Thoracic aorta (tissue), 2 donors: Measurements from ENCODE around the gene MEIOB. TPM values are rescaled to one million over a fixed set of nuclear protein-coding genes. Genes with fewer than 3 reads are reported as not detected.

Experiments used
- ATAC-seq: fragments of 150-250 bp; one replicate; pipeline ENCODE4 v1.8.0; 2017; ENCODE audit warnings: low read depth; ENCODE audit not compliant: insufficient number of reproducible peaks, low FRiP score
- DNase-seq: peaks from one replicate; pipeline ENCODE4 v3.0.0-alpha.2; 2020; ENCODE audit warnings: low spot score
- H3K27ac ChIP-seq, 2 donors: fragments of 200-600 bp; sonication (generic); 1 replicate in 1 of 2; 2 replicates in 1 of 2; pipeline ENCODE4 v1.5.1; 2016; ENCODE audit warnings: mild to moderate bottlenecking in 2 of 2, moderate library complexity in 2 of 2
- H3K27me3 ChIP-seq: fragments of 200-600 bp; sonication (generic); replicated peaks from 2 replicates; pipeline ENCODE4 v1.6.0; 2016; ENCODE audit warnings: mild to moderate bottlenecking; ENCODE audit not compliant: insufficient read depth
- H3K36me3 ChIP-seq: fragments of 200-600 bp; sonication (generic); one replicate; pipeline ENCODE4 v1.5.1; 2016
- H3K4me1 ChIP-seq, 2 donors: fragments of 200-600 bp; sonication (generic); 1 replicate in 1 of 2; 2 replicates in 1 of 2; pipeline versions ENCODE4 v1.5.1 to v1.6.0; 2016; ENCODE audit warnings: low read depth in 2 of 2, mild to moderate bottlenecking in 1 of 2; ENCODE audit not compliant: control insufficient read depth in 1 of 2
- H3K4me3 ChIP-seq: fragments of 200-600 bp; sonication (generic); 2 replicates; pipeline ENCODE4 v1.5.1; 2016; ENCODE audit warnings: mild to moderate bottlenecking
- H3K9me3 ChIP-seq: fragments of 200-600 bp; sonication (generic); 2 replicates; pipeline ENCODE4 v1.5.1; 2016
- total RNA-seq, 2 donors: library from RNA; depleted of rRNA; stranded (reverse); fragments of >200 nt; gene quantifications; one replicate each; pipeline versions ENCODE4 v1.1.0 to v1.2.3, GENCODE V29; 2016
- TF ChIP-seq, protein P1 (sequence below): fragments of 200-600 bp; sonication (generic); IDR thresholded peaks from one replicate; pipeline ENCODE4 v1.5.1; 2019; ENCODE audit warnings: antibody characterized with exemption

The MEIOB gene
- total RNA-seq, 2 donors from 2014 or later: not detected

DNA sequence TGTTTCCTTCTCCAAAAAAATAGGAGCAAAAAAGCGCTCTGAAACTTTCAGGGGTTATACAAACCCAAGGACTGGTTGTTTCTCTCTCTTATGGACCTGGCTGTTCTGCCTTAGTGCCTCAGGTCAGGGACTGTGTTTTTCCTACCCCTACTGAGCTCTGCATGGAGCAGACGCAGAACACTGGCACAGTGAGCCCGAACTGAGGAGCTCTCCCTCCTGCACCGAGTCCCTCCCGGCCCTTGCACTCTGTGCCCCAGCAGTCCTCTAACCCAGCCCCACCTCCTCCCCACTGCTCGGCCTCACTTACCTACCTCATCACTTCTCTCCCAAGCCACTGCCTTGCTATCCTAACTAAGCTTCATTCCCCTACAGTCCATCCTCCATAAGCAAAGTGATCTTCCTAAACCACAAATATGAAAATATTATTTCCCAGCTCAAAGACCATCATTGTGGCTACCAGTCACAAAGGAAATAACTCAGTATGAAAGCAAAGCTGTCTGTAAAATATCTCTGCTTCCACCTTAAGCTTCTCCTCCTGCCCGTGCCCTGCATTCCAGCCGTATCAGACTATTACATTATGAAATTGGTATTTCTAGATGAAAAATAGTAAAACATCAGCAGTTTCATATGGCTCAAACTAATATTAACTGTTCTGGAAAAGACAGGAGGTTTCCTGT lies 13.6 kb downstream of the MEIOB start:
- DNase-seq (no peak), ATAC-seq (no peak)
- Histone ChIP-seq H3K4me1 (no peaks in the 10 kb centered on the region), H3K27me3 (no peaks in the 10 kb centered on the region), H3K4me3 (no peak overlapping the region), H3K9me3 (no peaks in the 10 kb centered on the region), H3K36me3 (no peaks in the 10 kb centered on the region), H3K27ac (no peak overlapping the region)
- TF ChIP-seq, protein P1, sequence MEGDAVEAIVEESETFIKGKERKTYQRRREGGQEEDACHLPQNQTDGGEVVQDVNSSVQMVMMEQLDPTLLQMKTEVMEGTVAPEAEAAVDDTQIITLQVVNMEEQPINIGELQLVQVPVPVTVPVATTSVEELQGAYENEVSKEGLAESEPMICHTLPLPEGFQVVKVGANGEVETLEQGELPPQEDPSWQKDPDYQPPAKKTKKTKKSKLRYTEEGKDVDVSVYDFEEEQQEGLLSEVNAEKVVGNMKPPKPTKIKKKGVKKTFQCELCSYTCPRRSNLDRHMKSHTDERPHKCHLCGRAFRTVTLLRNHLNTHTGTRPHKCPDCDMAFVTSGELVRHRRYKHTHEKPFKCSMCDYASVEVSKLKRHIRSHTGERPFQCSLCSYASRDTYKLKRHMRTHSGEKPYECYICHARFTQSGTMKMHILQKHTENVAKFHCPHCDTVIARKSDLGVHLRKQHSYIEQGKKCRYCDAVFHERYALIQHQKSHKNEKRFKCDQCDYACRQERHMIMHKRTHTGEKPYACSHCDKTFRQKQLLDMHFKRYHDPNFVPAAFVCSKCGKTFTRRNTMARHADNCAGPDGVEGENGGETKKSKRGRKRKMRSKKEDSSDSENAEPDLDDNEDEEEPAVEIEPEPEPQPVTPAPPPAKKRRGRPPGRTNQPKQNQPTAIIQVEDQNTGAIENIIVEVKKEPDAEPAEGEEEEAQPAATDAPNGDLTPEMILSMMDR: no peak

DNA sequence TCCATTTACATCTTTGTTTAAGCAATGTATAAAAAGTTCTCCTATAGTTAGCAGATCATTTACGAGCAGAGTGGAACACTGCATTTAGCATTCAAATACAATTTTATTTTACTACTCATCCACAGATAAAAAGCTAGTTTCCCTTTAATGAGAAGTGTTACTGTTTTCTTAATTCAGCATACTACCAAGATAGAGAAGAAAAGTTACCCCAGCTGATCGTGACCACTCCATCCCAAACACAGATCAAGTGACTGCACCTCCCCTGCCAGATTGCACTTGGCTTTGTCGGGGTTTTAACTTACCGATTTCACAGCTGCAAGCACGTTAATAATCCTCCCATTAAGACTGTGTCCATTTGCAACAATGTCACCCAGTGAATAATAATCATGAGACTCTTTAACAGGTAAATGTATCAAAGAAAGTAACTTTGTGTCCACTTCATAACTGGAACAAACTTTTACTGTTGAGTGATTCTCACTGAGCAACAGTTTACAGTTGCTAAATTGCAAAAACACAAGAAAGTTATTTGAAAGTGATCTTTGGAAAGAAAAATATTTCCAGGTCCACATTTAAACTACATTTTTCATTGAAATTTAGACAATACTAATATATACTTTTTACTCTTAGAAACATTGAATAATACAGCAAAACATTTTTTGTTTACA lies 14.4 kb downstream of the MEIOB start:
- no peak overlapping the region for H3K4me3 ChIP-seq
- DNase-seq: no peak
- no peaks in the 10 kb centered on the region for H3K4me1 ChIP-seq
- TF ChIP-seq, protein P1: no peak
- no peaks in the 10 kb centered on the region for H3K27me3 ChIP-seq
- no peak overlapping the region for H3K27ac ChIP-seq
- H3K36me3 ChIP-seq: no peaks in the 10 kb centered on the region
- no peaks in the 10 kb centered on the region for H3K9me3 ChIP-seq
- no peak for ATAC-seq

DNA sequence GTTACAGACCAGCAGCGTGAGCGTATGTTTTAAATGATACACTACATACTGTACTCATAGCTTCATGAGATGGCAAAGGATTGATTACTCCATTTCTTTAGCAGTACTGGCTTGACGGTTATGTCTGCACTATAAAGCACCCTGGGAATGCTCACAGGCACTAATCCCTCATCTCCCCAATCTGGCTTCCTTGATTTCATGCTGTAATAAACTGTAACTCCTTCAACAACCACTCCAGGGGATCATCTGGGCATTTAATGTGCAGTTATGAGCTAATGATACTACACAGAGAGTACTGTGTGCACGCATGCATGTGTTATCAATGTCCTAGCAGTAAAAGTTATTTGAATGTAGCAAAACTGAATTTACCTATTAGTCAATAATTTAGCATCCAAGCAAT lies 20.2 kb downstream of the MEIOB start:
- H3K27me3 ChIP-seq: no peaks in the 10 kb centered on the region
- no peaks in the 10 kb centered on the region for H3K36me3 ChIP-seq
- H3K9me3 ChIP-seq: no peaks in the 10 kb centered on the region
- TF ChIP-seq, protein P1: no peak
- no peak overlapping the region for H3K27ac ChIP-seq
- H3K4me3 ChIP-seq: no peak overlapping the region
- no peak for DNase-seq
- no peaks in the 10 kb centered on the region for H3K4me1 ChIP-seq
- ATAC-seq: no peak

DNA sequence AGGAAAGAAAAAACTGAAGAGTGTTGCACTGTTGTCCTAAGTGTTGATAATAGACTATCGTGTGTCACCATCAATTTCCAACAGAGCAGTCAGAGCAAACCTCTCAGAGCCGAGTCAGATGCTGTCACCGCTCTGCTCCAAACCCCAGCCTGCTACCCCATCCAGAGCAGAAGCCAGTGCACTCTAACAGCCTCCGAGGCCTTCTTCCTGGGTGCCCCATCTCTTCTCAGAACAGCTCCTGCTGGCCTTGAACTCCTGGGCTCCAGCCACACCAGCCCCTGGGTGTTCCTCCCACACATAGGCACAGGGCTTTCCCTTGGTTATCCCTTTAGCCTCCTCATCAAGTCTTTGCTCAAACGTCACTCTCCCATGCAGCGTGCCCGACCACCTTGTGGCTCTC lies 21.0 kb downstream of the MEIOB start:
- DNase-seq: no peak

DNA sequence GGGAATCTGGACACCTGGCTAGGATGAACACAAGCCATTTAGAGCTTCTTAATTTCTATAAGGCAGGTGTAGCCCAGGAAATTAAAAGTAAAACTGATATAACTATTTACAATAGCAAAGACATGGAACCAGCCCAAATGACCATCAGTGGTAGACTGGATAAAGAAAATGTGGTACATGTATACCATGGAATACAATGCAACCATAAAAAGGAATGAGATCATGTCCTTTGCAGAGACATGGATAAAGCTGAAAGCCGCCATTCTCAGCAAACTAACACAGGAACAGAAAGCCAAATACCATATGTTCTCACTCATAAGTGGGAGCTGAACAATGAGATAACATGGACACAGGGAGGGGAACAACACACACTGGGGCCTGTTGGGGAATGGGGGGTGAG lies 25.5 kb downstream of the MEIOB start:
- Histone ChIP-seq H3K4me3 (no peak overlapping the region), H3K27ac (no peak overlapping the region), H3K36me3 (no peaks in the 10 kb centered on the region), H3K4me1 (no peaks in the 10 kb centered on the region), H3K27me3 (no peaks in the 10 kb centered on the region), H3K9me3 (no peaks in the 10 kb centered on the region)
- no peak for DNase-seq
- no peak for ATAC-seq
- TF ChIP-seq, protein P1: no peak

More for the DNA sequence above, 21.0 kb downstream of the MEIOB start:
- no peak overlapping the region for H3K4me3 ChIP-seq
- TF ChIP-seq, protein P1: no peak
- H3K36me3 ChIP-seq: no peaks in the 10 kb centered on the region
- H3K27me3 ChIP-seq: no peaks in the 10 kb centered on the region
- H3K27ac ChIP-seq: no peak overlapping the region
- no peaks in the 10 kb centered on the region for H3K9me3 ChIP-seq
- H3K4me1 ChIP-seq: no peaks in the 10 kb centered on the region
- no peak for ATAC-seq
